ENCODE results near the gene WDR37. TPM values are rescaled to one million over a fixed set of nuclear protein-coding genes. Genes with fewer than 3 reads are reported as not detected.

WDR37 gene
- total and polyA plus RNA-seq, 8 donors = 4.6 to 11.6 (median 8.6) TPM

GRCh38 chr10:1084011-1084950 is 28.1 kb downstream of the WDR37 start:
- no peaks in the 10 kb centered on the region for H3K27me3 ChIP-seq
- no peak overlapping the region for H3K4me3 ChIP-seq
- 93 to 95% methylated on average over 28 of the region's 28 CpGs for WGBS, 2 donors
- no peak for ATAC-seq
- no peaks in the 10 kb centered on the region for H3K4me1 ChIP-seq
- no peak for FAIRE-seq
- no peaks in the 10 kb centered on the region for H3K9me3 ChIP-seq
- TF ChIP-seq CTCF (IDR thresholded peaks at IDR 0.05) = no peak
- no peak overlapping the region for H3K27ac ChIP-seq
- intact Hi-C loops (cut with DNase I) = no loop called here
- DNase-seq = no peak
- H3K36me3 ChIP-seq = peaks cover 5 to 42% (median 22%) of the 10 kb centered on the region in 3 donors

GRCh38 chr10:1085258-1085657 is 29.1 kb downstream of the WDR37 start:
- no peak overlapping the region for H3K27ac ChIP-seq
- no peaks in the 10 kb centered on the region for H3K9me3 ChIP-seq
- no peak for TF ChIP-seq CTCF (IDR thresholded peaks at IDR 0.05)
- DNase-seq = no peak
- FAIRE-seq = no peak
- intact Hi-C loops (cut with DNase I) = no loop called here
- 92 to 97% methylated on average over 4 of the region's 4 CpGs for WGBS, 2 donors
- H3K4me3 ChIP-seq = no peak overlapping the region
- no peaks in the 10 kb centered on the region for H3K27me3 ChIP-seq
- ATAC-seq = no peak
- no peaks in the 10 kb centered on the region for H3K4me1 ChIP-seq
- peaks cover 5 to 35% (median 16%) of the 10 kb centered on the region in 3 donors for H3K36me3 ChIP-seq

GRCh38 chr10:1086787-1087186 is 30.6 kb downstream of the WDR37 start:
- DNase-seq = no peak
- H3K9me3 ChIP-seq = no peaks in the 10 kb centered on the region
- no peak for TF ChIP-seq CTCF (IDR thresholded peaks at IDR 0.05)
- H3K4me1 ChIP-seq = no peaks in the 10 kb centered on the region
- 88 to 95% methylated on average over 13 of the region's 13 CpGs for WGBS, 2 donors
- peaks cover 5 to 30% (median 14%) of the 10 kb centered on the region in 3 donors for H3K36me3 ChIP-seq
- no peak for ATAC-seq
- intact Hi-C loops (cut with DNase I) = no loop called here
- H3K27ac ChIP-seq = no peak overlapping the region
- no peak overlapping the region for H3K4me3 ChIP-seq
- H3K27me3 ChIP-seq = no peaks in the 10 kb centered on the region
- no peak for FAIRE-seq

GRCh38 chr10:1089017-1089689 is 33.0 kb downstream of the WDR37 start:
- no peak overlapping the region for H3K4me3 ChIP-seq
- ATAC-seq (no peak), DNase-seq (peak in 1 of 6 donors; percentile 45), FAIRE-seq (no peak)
- peaks cover 5 to 39% (median 17%) of the 10 kb centered on the region in 3 donors for H3K36me3 ChIP-seq
- intact Hi-C loops (cut with DNase I) = no loop called here
- no peak for TF ChIP-seq CTCF (IDR thresholded peaks at IDR 0.05)
- no peak overlapping the region for H3K27ac ChIP-seq
- no peaks in the 10 kb centered on the region for H3K4me1 ChIP-seq
- no peaks in the 10 kb centered on the region for H3K9me3 ChIP-seq
- no peaks in the 10 kb centered on the region for H3K27me3 ChIP-seq
- 87 to 88% methylated on average over 19 of the region's 19 CpGs for WGBS, 2 donors

Measured in pancreas (tissue), 10 donors.